Liver (tissue), 3 donors: ENCODE measurements around the gene ACTL10.

Source experiments
- GABPA ChIP-seq, 2 donors: IDR thresholded peaks in 1 of 2; conservative IDR thresholded peaks in 1 of 2; 2 replicates each; pipeline ENCODE4 v1.6.1; 2016; ENCODE audit warnings: antibody characterized with exemption in 2 of 2, mild to moderate bottlenecking in 1 of 2, moderate library complexity in 1 of 2
- HNF4A ChIP-seq, 2 donors: conservative IDR thresholded peaks; 2 replicates each; pipeline ENCODE4 v1.6.1; 2016; ENCODE audit warnings: antibody characterized with exemption in 2 of 2, mild to moderate bottlenecking in 2 of 2
- JUND ChIP-seq, 2 donors: IDR thresholded peaks; 2 replicates each; pipeline ENCODE4 v1.6.1; 2016; ENCODE audit warnings: antibody characterized with exemption in 2 of 2
- NR2F2 ChIP-seq: IDR thresholded peaks from 2 replicates; pipeline ENCODE4 v1.6.1; 2016; ENCODE audit warnings: antibody characterized with exemption
- RAD21 ChIP-seq, 2 donors: IDR thresholded peaks; 2 replicates each; pipeline ENCODE4 v1.6.1; 2016; ENCODE audit warnings: antibody characterized with exemption in 2 of 2, mild to moderate bottlenecking in 2 of 2
- TAF1 ChIP-seq: conservative IDR thresholded peaks from 2 replicates; pipeline ENCODE4 v1.6.1; 2016; ENCODE audit warnings: antibody characterized with exemption, mild to moderate bottlenecking
- YY1 ChIP-seq: IDR thresholded peaks from 2 replicates; pipeline ENCODE4 v1.6.1; 2016; ENCODE audit warnings: antibody characterized with exemption, mild to moderate bottlenecking
- TF ChIP-seq, protein P1 (sequence below): fragments of 150-350 bp; IDR thresholded peaks from 2 replicates; pipeline ENCODE4 v1.5.1; 2017; ENCODE audit warnings: improper control_type of control experiment, low read depth, low read length; ENCODE audit not compliant: missing input control
- TF ChIP-seq, protein P2 (sequence below): IDR thresholded peaks from 2 replicates; pipeline ENCODE4 v1.6.1; 2016; ENCODE audit warnings: antibody characterized with exemption
- TF ChIP-seq, protein P3 (sequence below): IDR thresholded peaks from 2 replicates; pipeline ENCODE4 v1.6.1; 2016; ENCODE audit warnings: antibody characterized with exemption
- donor health status: healthy.
- donor health status: healthy.

DNA sequence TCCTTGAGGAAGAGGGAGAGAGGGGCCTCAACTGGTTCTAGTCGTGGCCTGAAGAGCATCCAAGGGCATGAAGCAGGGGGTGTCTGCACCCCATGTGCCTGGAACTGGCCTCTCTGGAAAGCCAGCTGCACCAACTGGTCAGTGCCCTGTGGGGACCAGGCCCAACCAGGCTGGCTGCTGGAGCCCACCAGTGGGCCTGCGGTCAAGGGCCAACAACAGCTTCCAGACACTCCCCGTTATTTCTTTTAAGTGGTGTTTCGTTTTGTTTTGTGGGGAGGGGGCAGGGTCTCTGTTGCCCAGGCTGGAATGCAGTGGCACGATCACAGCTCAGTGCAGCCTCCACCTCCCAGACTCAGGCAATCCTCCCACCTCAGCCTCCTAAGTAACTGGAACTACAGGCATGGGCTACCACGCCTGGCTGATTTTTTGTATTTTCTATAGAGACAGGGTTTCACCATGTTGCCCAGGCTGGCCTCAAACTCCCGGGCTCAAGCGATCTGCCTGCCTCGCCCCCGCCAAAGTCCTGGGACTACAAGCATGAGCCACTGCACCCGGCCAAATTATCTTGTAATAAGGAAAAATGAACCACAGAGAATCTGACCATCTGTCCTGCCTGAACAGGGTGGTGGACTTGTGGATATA lies 16.5 kb upstream of the ACTL10 start:
- TF ChIP-seq JUND (IDR thresholded peaks at IDR 0.05) (no peak), TAF1 (no peak), RAD21 (IDR thresholded peaks at IDR 0.05) (no peak), HNF4A (conservative IDR thresholded peaks at IDR 0.05) (no peak), GABPA (IDR thresholded peaks at IDR 0.05 in 1 of 2, conservative IDR thresholded peaks at IDR 0.05 in 1 of 2) (no peak), NR2F2 (no peak), YY1 (no peak)
- TF ChIP-seq, protein P1, sequence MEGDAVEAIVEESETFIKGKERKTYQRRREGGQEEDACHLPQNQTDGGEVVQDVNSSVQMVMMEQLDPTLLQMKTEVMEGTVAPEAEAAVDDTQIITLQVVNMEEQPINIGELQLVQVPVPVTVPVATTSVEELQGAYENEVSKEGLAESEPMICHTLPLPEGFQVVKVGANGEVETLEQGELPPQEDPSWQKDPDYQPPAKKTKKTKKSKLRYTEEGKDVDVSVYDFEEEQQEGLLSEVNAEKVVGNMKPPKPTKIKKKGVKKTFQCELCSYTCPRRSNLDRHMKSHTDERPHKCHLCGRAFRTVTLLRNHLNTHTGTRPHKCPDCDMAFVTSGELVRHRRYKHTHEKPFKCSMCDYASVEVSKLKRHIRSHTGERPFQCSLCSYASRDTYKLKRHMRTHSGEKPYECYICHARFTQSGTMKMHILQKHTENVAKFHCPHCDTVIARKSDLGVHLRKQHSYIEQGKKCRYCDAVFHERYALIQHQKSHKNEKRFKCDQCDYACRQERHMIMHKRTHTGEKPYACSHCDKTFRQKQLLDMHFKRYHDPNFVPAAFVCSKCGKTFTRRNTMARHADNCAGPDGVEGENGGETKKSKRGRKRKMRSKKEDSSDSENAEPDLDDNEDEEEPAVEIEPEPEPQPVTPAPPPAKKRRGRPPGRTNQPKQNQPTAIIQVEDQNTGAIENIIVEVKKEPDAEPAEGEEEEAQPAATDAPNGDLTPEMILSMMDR, result no peak
- TF ChIP-seq, protein P2, sequence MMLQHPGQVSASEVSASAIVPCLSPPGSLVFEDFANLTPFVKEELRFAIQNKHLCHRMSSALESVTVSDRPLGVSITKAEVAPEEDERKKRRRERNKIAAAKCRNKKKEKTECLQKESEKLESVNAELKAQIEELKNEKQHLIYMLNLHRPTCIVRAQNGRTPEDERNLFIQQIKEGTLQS, result no peak
- TF ChIP-seq, protein P3, sequence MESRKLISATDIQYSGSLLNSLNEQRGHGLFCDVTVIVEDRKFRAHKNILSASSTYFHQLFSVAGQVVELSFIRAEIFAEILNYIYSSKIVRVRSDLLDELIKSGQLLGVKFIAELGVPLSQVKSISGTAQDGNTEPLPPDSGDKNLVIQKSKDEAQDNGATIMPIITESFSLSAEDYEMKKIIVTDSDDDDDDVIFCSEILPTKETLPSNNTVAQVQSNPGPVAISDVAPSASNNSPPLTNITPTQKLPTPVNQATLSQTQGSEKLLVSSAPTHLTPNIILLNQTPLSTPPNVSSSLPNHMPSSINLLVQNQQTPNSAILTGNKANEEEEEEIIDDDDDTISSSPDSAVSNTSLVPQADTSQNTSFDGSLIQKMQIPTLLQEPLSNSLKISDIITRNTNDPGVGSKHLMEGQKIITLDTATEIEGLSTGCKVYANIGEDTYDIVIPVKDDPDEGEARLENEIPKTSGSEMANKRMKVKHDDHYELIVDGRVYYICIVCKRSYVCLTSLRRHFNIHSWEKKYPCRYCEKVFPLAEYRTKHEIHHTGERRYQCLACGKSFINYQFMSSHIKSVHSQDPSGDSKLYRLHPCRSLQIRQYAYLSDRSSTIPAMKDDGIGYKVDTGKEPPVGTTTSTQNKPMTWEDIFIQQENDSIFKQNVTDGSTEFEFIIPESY, result no peak
